ENCODE results near the gene SLC22A4.

SLC22A4 gene

DNA sequence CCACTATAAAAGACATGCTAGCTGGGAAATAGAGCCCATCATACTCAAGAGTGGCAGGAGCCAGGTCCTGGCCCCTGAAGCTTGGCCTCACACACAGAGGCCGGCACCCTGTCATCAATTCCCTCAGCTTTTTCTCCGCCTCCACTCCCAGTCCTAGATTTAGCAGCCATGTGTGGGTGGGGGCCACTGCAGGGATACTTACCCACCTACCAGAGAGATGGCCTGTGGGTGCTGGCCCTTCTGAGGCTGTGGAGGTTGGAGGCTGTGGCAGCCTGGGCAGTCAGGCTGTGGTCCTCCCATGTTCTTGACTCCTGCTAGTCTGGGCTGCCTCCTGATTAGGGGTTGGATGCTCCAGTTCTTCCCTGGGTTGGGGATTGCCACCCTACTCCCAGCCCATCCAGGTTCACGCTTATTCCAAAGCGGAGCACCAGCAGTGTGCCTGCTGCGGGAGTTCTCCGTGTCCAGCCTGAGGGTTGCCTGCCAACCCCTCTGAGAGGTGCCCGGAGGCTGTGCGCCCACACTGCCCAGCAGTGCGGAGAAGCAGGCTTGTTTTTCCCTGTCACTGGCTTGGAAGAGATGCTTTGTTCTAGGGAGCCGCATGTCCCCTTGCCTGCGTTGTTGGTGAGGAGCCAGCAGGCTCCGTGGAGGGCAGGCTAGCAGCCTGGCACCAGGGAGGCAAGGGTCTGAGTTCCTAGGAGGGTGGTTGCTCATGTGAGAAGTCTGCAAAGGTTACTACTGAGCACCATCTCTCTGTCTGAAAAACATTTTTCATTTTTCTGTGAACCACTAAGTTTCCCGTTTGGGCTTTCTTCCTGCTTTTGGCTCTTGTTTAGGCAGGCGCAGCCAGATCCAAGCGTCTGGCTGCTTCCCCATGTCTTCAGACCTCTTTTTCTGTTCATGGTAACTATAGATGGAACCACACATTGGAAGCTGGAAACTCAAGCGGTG lies 82.8 kb downstream of the SLC22A4 start:
- no peak for DNase-seq (ENCODE audit: low read depth)

DNA sequence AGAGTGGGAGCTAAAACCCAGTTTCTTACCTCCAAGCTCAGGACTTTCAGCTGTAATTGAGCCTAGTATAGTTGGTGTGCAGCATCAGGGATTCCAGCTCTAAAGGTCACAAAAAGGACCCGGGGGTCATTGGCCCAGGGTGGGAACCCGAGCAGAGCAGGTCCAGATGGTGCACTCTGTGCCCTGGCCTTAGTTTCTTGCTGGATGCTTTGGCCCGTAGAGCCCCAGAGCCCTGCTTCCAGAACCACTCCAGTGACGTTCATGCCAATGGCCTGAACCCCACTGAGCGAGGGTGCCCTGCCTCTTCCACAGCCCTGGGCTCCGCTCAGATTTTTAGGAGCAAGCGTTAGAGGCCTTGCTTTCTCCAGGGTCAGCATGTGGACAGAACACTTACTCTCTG lies 83.5 kb downstream of the SLC22A4 start:
- no peak for DNase-seq (ENCODE audit: low read depth)

DNA sequence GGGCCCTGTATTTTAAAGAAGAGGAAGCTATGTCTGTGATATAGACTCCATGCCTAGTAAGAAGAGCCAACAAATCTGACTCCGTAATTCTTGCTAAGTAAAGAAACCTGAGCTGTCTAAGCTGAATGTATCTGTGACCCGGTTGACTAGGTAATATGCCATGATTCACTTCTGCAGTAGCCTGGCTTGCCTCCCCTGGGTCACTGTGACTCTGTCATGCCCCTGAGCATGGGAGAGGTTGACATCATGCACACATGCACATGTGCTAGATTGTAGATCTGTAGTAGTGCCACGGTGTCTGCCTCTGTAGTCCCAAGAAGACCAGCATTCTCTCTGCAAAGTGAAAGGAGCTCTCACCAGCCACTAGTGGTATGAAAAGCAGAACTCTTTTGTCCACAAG lies 84.4 kb downstream of the SLC22A4 start:
- DNase-seq (ENCODE audit: low read depth) = no peak

DNA sequence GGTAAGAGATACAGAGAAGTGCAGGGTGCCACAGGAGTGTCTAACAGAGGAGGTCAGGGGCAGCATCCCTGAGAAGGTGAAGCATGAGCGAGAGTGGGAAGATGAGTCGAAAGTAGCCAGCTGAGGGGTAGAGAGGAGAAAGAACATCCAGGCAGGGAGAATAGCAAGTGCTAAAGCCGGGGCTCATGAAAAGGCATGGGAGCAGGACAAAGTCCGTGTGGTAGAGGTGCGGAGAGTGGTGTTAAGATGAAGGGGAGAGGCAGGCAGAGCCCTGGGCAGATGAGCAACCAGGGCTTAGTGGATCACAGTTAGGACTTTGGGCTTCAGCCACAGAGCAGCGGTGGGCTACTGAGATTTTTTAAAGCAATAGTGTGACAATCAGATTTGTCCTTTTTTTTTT lies 85.9 kb downstream of the SLC22A4 start:
- DNase-seq (ENCODE audit: low read depth) = no peak

DNA sequence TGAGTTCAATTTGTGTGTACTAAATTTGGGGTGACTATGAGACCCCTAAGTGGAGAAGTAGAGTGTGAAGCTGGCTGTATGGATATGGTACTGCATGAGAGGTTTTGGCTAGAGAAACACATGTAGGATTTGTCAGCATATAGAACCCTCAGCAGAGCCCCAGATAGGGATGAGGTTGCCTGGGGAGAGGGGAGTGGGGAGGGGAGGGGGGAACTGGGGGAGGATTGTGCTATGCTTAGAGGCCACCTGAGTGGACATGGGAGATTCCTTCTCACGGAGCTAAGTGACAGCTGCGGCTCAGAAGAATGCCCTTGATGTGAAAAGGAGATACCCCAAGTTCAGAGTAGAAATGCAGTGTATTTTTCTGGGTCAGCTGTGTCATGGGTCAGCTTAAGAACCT lies 86.5 kb downstream of the SLC22A4 start:
- no peak for DNase-seq (ENCODE audit: low read depth)

DNA sequence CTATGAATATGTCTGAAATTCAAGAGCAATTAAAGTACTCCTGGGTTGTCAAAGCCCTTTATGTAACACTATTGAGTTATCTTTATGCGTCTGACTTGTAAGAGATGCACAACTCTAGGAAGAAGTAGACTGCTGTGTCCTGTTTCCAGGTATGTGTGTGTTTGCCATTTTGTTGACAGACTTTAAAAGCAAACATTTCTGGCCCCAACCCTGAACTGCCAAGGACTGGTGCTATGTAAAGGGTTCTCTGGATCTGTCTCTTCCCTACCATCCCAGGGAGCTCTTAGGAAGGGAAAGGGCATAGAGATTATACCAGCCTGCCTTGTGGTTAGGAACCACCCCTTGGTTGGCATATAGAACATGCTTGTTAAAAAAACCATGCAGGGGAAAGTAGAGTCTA lies 87.4 kb downstream of the SLC22A4 start:
- DNase-seq (ENCODE audit: low read depth) = no peak

DNA sequence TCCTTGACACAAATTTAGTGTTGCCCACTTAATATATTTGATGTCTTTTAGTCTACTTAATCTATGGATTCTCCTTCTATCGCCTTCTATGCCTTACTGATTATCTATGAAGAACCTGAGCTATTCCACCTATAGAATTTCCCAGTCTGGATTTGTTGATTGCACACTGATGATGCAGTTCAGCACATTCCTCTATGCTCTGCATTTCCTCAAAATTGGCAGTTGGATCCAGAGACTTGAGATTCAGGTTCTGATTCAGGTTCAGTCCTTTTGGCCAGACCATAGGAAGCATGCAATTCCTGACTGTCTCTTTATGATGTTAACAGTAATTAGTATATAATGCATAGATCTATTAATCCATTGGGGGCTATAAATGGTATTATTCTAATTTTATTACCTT lies 89.1 kb downstream of the SLC22A4 start:
- no peak for DNase-seq (ENCODE audit: low read depth)

DNA sequence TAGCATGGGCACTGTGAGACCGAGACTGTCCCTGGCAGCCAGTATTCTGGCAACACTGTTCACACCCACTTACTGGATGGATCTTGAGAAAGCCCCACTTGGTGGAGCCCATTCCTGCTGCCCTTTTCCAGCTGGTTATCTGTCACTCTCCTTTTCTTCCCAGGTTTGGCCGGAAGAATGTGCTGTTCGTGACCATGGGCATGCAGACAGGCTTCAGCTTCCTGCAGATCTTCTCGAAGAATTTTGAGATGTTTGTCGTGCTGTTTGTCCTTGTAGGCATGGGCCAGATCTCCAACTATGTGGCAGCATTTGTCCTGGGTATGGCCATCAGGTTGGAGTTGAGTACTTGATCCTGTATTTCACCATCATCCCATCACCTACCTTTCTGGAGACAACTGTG lies 89.8 kb downstream of the SLC22A4 start:
- DNase-seq (ENCODE audit: low read depth) = no peak

DNA sequence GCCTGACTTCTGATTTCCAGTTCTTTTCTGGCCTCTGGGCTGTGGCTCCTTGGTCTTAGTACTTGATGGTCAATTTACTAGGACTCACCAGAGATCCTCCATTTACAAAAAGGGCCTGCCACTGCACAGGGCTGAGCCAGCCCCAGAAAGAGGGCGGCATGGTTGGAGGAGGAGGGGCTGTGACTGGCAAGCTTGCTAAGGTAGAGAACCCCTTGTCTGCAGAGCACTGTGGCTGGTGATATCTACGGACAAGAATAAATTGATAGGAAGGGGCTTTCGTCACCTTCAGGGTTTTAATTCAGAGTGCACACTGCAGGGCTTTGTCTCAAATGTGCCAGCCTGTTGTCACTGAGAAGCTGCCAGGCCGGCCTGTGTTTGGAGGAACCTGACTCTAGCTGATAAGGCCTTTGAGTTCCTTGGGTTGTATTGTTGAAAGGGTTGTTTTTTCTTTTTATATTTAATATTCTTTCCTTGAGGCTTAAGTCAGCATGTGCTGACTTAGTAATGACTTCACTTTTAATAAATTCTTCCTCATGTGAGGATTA lies 90.4 kb downstream of the SLC22A4 start:
- DNase-seq (ENCODE audit: low read depth) = no peak

DNA sequence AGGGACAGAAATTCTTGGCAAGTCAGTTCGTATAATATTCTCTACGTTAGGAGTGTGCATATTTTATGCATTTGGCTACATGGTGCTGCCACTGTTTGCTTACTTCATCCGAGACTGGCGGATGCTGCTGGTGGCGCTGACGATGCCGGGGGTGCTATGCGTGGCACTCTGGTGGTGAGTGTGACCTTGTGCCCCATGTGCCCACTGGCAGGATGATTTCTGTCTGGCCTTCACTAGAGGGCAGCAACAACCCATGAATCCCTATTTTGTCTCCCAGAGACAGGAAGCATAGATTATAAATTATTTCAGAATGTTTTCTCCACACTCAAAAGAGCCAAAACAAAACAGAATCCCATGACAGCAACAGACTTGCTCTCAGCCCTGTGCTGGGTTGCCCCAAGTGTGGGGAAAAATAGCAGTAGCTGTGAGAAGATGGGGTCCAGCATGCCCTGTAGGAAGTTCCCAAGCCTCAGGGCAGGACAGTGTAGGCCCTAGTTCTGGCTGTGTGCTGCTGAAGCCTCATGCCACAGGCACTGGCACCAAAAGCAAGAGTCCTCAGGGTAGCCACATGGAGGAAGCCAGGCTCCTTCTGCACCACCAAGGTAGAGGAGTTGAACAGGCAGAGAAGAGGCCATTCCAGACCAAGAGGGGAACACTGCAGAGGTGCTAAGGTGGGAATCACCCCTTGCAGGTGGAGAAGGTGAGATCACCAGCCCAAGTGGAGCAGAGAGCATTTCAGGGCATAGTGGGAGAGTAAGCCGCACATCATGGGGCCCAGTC lies 91.3 kb downstream of the SLC22A4 start:
- DNase-seq (ENCODE audit: low read depth) = peak; percentile 47

DNA sequence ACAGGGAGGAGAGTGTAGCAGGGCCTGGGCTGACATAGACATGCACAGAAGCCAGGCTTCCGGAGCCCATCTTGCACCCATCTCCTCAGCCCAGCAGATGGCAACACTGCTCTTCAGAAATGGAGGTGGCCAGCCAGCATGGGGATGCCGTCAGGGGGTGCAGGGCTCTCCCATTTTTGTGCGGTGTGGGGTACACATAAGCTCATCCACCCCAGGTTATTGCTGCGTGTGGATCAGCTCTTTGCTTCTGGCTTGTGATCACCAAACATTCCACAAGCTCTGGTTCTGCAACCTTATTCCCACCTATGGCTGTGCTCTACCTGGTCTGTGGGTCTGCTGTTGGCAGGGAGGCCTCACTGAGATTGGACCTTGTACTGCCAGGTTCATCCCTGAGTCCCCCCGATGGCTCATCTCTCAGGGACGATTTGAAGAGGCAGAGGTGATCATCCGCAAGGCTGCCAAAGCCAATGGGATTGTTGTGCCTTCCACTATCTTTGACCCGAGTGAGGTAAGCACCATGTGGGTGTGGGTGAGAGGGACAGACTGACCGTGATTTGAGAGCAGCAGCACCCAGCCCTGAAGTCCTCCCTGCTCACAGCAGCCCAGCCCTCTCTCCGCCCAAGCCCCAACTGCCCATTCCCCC lies 92.6 kb downstream of the SLC22A4 start:
- peak; percentile 47 for DNase-seq (ENCODE audit: low read depth)

DNA sequence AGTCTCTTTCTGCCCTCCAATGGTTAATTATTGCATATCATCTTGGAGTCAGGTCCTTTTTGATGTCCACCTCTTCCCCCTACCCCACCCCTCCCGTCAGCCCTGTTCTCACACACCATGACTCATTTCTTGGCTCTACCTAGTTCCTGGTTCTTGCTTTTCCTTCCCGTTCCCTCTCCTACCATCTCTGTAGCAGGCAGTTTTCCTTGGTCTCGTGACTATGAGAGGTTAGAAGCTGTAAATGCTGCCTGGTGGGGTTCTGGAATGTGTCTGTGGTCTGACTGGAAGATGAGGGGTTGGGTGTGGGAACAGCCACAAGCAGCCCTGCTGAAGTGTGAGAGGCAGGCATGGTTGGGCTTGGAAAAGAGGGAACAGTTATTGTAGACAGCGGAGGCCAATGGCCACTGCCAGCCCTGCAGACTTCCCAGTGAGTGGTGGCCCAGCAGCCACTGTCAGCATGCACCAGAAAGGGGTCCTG lies 93.5 kb downstream of the SLC22A4 start:
- peak; percentile 98 for DNase-seq (ENCODE audit: low read depth)

DNA sequence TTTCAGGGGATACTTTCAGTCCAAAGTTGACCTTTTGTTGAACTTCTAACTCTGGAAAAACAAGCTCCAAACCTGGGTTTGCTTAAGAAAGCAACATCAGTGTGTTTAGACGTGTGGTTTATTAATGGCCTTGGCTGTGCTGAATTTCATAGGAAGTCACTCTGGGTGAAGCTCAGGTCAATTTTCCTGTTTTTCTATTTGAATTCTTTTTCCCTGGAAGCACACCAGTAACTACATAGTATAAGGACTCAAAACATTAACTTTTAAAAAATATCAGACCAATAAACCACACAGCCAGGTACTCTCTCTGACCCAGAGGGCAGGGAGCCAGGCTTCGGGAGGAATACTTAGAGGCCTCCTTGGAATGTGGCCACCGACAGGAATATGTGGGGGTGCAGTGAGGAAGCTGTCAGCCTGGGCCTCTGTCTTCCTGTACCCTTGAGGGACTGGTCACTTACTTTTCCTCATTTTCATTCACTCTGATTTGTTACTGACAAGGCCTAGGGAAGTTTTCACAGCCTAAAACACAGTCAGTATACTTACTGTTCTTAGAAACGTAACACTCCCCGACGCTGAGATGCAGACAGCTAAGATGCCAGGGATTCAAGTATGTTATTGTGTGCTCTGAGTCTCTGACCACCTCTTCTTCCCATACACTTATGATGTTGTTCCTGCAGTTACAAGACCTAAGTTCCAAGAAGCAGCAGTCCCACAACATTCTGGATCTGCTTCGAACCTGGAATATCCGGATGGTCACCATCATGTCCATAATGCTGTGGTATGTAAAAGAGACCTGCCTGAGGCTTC lies 94.3 kb downstream of the SLC22A4 start:
- peak; percentile 36 for DNase-seq (ENCODE audit: low read depth)

DNA sequence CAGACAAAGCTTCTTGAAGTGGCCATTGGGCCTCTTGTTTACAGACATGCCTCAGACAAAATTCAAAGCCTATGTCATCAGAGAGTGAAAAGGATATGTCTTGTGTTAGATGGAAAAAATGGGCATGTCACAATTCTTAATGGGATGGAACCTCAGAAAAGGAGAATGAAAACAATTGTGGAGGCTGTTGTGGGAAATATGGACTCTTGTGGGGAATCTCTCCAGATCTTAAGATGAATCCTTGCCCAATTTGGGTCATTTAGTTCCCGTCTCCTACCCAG lies 94.8 kb downstream of the SLC22A4 start:
- no peak for DNase-seq (ENCODE audit: low read depth)

DNA sequence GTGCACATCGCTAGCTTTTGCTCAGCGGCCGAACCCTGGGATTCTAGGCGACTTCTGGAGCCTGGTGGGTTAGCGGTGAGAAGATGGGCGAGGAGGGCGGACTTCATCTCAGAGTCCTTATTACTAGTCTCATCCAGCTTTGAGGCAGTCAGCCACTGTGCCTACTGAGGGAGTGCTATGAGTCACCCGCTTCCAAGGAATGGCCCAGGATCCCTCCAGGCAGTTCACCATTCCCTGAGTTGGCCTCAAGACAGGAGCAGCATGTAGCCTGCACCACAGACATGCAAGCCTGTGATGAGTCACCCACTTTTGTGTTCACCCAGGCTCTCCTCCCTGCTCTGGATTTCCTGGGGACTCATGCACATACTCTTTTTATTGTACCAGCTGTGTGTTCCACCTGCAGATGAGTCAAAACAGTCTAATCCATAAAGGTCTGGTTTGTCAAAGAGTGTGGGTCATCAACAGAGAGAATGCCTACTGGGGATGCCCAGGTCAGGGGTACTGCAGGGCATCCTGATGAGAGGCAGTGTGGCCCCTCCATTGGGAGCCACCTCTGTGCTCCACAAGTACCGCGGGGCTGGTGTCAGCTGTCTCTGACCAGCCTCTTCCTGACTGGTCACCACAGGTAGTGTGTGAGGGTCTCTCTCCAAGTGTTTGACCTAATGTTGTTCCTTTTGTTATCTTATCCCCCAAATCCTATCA lies 95.5 kb downstream of the SLC22A4 start:
- DNase-seq (ENCODE audit: low read depth) = peak; percentile 100

DNA sequence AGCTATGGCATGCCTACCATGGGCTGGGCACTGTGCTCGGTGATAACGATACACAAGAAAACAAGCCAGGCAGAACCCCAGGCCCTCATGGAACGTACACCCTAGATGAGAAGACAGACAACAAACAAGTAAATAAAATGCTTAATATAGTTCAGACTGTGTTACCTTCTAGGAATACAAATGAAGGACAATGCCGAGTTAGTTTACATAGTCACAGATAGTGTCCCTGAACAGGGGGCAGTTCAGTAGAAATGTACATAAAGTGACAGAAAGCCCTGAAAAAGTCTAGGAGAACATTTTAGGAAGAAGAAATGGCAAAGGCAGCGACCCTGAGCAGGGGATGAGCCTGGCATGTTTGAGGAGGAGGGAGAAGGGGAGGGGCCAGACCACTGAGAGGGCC lies 97.1 kb downstream of the SLC22A4 start:
- DNase-seq (ENCODE audit: low read depth) = no peak

DNA sequence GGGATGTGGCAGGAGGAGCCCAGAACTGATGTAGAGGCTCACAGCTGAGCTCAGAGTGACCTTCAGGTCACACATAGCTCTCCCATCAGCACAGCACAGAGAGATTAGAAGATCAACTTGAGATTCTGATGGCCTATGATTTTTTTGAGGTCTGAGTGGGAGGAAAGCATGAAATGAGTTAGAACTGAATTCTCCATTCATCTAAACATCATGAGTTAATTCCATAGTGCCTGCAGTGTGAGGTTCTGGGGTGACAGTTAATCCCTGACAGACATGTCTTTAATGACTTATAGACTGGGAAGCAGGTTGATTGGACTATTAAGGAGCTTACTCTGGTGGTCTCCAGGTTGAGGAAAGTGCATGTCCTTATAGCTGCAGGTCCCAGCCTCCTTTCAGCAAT lies 97.7 kb downstream of the SLC22A4 start:
- DNase-seq (ENCODE audit: low read depth) = no peak

DNA sequence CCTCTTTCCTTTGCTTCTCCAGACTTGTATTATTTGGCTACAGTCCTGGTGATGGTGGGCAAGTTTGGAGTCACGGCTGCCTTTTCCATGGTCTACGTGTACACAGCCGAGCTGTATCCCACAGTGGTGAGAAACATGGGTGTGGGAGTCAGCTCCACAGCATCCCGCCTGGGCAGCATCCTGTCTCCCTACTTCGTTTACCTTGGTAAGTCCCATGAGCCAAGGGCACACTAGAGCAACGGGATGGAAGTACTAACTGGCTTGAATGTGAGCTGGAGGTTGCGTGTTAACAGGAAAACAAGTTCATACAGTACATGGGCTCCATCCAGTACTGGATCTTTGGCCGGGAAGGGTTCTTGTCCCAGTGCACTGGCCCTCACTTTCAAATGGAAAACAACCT lies 98.2 kb downstream of the SLC22A4 start:
- no peak for DNase-seq (ENCODE audit: low read depth)

DNA sequence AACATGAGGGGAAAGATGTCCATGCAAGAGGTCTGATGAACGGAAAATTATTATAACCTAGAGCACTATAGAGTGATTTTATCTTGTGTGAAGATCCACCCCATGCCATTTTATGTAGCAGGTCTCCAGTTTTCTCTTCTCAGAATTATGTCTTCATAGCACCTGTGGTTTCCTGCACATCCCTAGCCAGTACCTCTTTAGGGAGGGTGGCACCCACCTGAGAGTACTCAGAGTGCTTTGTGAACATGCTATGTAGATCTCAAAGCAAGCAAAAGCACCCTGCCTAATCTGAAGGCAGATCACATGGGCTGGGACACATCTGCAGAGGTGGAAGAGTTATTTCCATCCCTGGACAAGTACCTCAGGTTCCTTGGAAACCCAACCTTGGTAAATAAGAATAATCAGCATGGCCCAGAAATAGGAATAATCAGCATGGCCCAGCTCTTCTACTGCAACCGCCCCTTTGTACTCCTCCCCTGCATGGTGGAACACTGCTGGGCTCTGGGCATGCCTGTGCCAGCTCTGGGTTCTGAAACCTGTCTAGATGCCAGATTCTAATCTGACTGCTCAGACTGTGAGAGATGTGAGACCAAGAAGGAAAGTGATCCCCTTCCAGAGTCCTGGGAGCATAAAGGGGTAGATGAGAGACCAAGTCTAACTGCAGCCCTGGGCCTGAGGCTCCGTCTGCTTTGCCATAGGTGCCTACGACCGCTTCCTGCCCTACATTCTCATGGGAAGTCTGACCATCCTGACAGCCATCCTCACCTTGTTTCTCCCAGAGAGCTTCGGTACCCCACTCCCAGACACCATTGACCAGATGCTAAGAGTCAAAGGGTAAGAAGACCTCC lies 99.0 kb downstream of the SLC22A4 start:
- no peak for DNase-seq (ENCODE audit: low read depth)

Measured in GM04504 (cell line).